HK-2 (cell line): ENCODE results near the gene P4HA2.
"Not testable (repeated sequence)": the region's sequence is repeated elsewhere in the genome, so short reads cannot be mapped to it uniquely, and the experiment has no call there.

ENCODE experiments used
- DNase-seq: peaks from one replicate; pipeline ENCODE4 v3.0.0-alpha.2; 2018; ENCODE audit not compliant: unreplicated experiment

Gene P4HA2

GRCh38 chr5:132202711-132203463 lies 24.8 kb downstream of the P4HA2 start:
- no peak for DNase-seq

GRCh38 chr5:132199116-132199680 lies 28.5 kb downstream of the P4HA2 start:
- DNase-seq, result no peak

- no peak for DNase-seq
Observed at GRCh38 chr5:132198571-132198970, 29.1 kb downstream of the P4HA2 start.

GRCh38 chr5:132195727-132196126 lies 31.9 kb downstream of the P4HA2 start:
- DNase-seq, result no peak

GRCh38 chr5:132193165-132193694 lies 34.4 kb downstream of the P4HA2 start:
- no peak for DNase-seq

- no peak for DNase-seq
Observed at GRCh38 chr5:132190161-132190817, 37.4 kb downstream of the P4HA2 start.

GRCh38 chr5:132184588-132184987 lies 43.1 kb downstream of the P4HA2 start:
- no peak for DNase-seq

- DNase-seq, result no peak
Observed at GRCh38 chr5:132183723-132184122, 43.9 kb downstream of the P4HA2 start.

GRCh38 chr5:132182359-132183040 lies 45.2 kb downstream of the P4HA2 start:
- DNase-seq, result no peak

GRCh38 chr5:132181011-132181629 lies 46.5 kb downstream of the P4HA2 start:
- no peak for DNase-seq

- DNase-seq, result peak; percentile 20
Observed at GRCh38 chr5:132180134-132180745, 47.4 kb downstream of the P4HA2 start.

- no peak for DNase-seq
Observed at GRCh38 chr5:132179405-132179804, 48.2 kb downstream of the P4HA2 start.

- no peak for DNase-seq
Observed at GRCh38 chr5:132177691-132178149, 49.9 kb downstream of the P4HA2 start.

GRCh38 chr5:132176987-132177386 lies 50.7 kb downstream of the P4HA2 start:
- DNase-seq, result no peak

GRCh38 chr5:132176521-132176945 lies 51.1 kb downstream of the P4HA2 start:
- no peak for DNase-seq

GRCh38 chr5:132162945-132163344 lies 64.7 kb downstream of the P4HA2 start:
- DNase-seq, result no peak

- DNase-seq, result not testable (repeated sequence)
Observed at GRCh38 chr5:132161574-132162326, 65.9 kb downstream of the P4HA2 start.

- DNase-seq, result no peak
Observed at GRCh38 chr5:132156413-132156812, 71.2 kb downstream of the P4HA2 start.

- no peak for DNase-seq
Observed at GRCh38 chr5:132150565-132150964, 77.1 kb downstream of the P4HA2 start.

- DNase-seq, result no peak
Observed at GRCh38 chr5:132147663-132148062, 80.0 kb downstream of the P4HA2 start.
